ENCODE data around the gene MAP1A.

GRCh38 chr15:43515741-43516140 is 1.7 kb upstream of the MAP1A start:
- no peak for TF ChIP-seq EZH2 (IDR thresholded peaks at IDR 0.05; ENCODE audit: low read length, unreplicated experiment)
- TF ChIP-seq, protein P1, sequence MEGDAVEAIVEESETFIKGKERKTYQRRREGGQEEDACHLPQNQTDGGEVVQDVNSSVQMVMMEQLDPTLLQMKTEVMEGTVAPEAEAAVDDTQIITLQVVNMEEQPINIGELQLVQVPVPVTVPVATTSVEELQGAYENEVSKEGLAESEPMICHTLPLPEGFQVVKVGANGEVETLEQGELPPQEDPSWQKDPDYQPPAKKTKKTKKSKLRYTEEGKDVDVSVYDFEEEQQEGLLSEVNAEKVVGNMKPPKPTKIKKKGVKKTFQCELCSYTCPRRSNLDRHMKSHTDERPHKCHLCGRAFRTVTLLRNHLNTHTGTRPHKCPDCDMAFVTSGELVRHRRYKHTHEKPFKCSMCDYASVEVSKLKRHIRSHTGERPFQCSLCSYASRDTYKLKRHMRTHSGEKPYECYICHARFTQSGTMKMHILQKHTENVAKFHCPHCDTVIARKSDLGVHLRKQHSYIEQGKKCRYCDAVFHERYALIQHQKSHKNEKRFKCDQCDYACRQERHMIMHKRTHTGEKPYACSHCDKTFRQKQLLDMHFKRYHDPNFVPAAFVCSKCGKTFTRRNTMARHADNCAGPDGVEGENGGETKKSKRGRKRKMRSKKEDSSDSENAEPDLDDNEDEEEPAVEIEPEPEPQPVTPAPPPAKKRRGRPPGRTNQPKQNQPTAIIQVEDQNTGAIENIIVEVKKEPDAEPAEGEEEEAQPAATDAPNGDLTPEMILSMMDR (conservative IDR thresholded peaks at IDR 0.05; ENCODE audit: low read depth, low read length) = no peak

Measured in PC-3 (cell line).